Measurements from ENCODE around the gene HPCA.

The HPCA gene

GRCh38 chr1:32884032-32884372, 2.3 kb upstream of the HPCA start:
- TF ChIP-seq CTCF (conservative IDR thresholded peaks at IDR 0.05; ENCODE audit: control insufficient read depth, insufficient read depth, low read depth, low read length): no peak
- DNase-seq (ENCODE audit: low read depth): no peak

DNA sequence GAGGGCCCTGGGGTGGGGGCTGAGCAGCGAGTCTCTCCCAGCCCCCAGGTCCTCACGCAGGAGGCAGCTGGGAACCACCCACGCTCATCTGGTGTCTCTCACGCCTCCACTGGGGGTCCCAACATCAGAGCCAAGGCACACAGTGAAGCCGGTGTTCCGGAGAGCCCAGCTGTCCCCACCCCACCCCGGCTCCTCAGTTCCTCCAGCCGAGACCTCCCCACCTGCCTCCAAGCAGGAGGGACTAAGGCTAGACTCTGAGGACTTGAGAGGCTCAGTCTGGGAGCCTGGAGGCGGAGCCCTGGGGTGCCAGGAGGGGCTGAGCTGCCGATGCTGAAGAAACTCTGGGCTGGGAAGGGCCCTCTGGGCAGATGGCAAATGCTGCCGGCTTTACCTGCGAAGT, 1.6 kb upstream of the HPCA start:
- no peak for TF ChIP-seq CTCF (conservative IDR thresholded peaks at IDR 0.05; ENCODE audit: control insufficient read depth, insufficient read depth, low read depth, low read length)
- H3K4me3 ChIP-seq (ENCODE audit: control insufficient read depth, low read depth, low read length): no peak overlapping the region
- DNase-seq (ENCODE audit: low read depth): no peak

More at GRCh38 chr1:32884032-32884372, 2.3 kb upstream of the HPCA start:
- H3K4me3 ChIP-seq (ENCODE audit: control insufficient read depth, low read depth, low read length): no peak overlapping the region

DNA sequence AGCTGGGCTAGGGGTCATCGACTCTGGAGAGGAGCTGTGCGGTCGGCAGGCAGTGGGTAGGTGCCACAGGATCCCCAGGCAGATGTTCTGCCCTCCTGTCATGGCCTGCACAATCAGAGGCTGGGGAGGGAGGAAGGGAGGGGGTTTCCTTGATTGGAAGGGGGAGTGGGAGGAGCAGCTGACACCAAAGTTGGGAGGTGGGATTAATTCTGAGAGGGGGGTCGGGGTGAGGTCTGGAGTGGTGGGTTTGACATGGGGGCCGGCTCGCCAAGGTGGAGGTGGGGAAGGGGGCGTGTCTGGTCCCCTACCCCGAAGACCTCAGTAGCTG, 651 bp upstream of the HPCA start:
- TF ChIP-seq CTCF (conservative IDR thresholded peaks at IDR 0.05; ENCODE audit: control insufficient read depth, insufficient read depth, low read depth, low read length): no peak
- H3K4me3 ChIP-seq (ENCODE audit: control insufficient read depth, low read depth, low read length): no peak overlapping the region
- no peak for DNase-seq (ENCODE audit: low read depth)

DNA sequence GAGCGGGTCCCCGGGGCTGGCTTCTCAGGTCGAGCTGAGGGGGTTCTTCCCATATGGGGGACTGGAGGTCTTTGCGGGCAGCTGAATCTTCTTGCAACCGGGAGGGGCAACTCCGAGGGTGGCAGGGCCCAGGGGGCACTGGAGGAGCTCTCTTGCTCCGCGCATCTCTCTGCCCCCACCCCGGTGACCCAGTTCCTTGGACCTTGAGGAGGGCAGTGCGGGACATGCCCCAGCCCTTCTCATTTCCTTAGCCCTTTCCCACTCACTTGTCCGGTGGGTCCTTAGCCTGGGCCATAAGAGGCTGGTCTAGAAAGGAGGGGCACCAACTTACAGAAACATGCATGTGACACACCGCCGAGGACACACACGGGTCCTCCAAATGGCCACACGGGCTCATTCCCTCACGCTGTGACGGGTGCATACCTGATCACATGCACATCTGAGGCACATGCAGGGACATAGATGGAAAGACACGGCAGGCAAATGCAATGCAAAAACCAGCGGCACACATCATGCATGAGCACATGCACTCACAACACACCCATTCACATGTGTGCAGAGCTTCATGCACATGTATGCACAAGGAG, 630 bp downstream of the HPCA start:
- TF ChIP-seq CTCF (conservative IDR thresholded peaks at IDR 0.05; ENCODE audit: control insufficient read depth, insufficient read depth, low read depth, low read length): no peak
- no peak for DNase-seq (ENCODE audit: low read depth)
- H3K4me3 ChIP-seq (ENCODE audit: control insufficient read depth, low read depth, low read length): no peak overlapping the region

DNA sequence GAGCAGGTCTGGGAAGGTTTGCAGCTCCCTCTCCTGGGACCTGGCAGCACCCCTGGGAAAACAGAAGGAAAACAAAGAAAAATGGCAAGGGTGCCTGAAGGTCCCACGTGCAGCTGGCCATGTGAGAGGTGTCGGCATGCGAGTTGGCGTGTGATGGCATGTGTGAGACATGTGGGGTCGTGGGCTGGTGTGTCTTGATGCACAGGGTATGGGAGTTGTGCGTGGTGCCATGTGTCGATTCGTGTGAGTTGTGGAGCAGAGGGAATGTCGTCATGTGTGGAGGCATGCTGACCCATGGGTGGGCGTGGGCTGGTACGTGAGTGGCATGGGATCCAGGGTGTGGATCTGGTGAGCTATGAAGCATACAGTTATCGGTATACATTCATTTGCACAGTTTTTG, 1.3 kb downstream of the HPCA start:
- no peak for DNase-seq (ENCODE audit: low read depth)
- H3K4me3 ChIP-seq (ENCODE audit: control insufficient read depth, low read depth, low read length): no peak overlapping the region

DNA sequence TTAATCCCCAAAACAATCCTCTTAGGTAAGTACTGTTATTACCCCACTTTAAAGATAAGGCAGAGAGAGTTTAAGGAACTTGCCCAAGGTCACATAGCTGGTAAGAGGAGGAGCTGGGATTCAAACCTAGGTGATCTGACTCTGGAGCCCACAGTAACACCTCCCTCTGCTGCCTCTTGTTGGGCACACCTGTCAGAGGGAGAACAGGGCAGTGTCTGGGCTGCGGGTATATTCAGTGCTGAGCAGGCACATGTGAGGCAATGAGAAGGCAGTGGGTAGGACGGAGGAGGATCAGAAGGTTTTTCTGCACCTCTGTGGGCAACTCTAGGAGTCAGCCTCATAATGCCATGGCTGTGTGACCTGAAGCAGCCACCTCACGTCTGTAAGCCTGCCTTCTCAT, 1.8 kb downstream of the HPCA start:
- no peak for DNase-seq (ENCODE audit: low read depth)
- no peak for TF ChIP-seq CTCF (conservative IDR thresholded peaks at IDR 0.05; ENCODE audit: control insufficient read depth, insufficient read depth, low read depth, low read length)
- H3K4me3 ChIP-seq (ENCODE audit: control insufficient read depth, low read depth, low read length): no peak overlapping the region

More for the DNA sequence above, 1.3 kb downstream of the HPCA start:
- no peak for TF ChIP-seq CTCF (conservative IDR thresholded peaks at IDR 0.05; ENCODE audit: control insufficient read depth, insufficient read depth, low read depth, low read length)

Measured in fibroblast of mammary gland (primary cell).